GM12878 (cell line): ENCODE measurements around the gene MORC3.

Experiments
- CREB1 ChIP-seq: IDR thresholded peaks from 2 replicates; pipeline ENCODE4 v1.6.1; 2012; ENCODE audit warnings: low read depth, mild to moderate bottlenecking, inconsistent platforms
- MXI1 ChIP-seq: fragments of 150-350 bp; IDR thresholded peaks from 2 replicates; pipeline ENCODE4 v1.6.1; 2011; ENCODE audit warnings: low read depth, mild to moderate bottlenecking, inconsistent platforms, low read length, improper control_type of control experiment
- NFYA ChIP-seq: IDR thresholded peaks from 2 replicates; pipeline ENCODE4 v1.6.1; 2011; ENCODE audit warnings: low read depth, mild to moderate bottlenecking, low read length, improper control_type of control experiment, borderline replicate concordance
- RCOR1 ChIP-seq: conservative IDR thresholded peaks from 2 replicates; pipeline ENCODE4 v1.6.1; 2012; ENCODE audit warnings: low read depth, low read length, improper control_type of control experiment
- TCF7 ChIP-seq: IDR thresholded peaks from 2 replicates; pipeline ENCODE4 v1.6.1; 2014; ENCODE audit warnings: antibody characterized with exemption, borderline replicate concordance
- YY1 ChIP-seq: IDR thresholded peaks from 2 replicates; pipeline ENCODE4 v1.6.1; 2011; ENCODE audit warnings: low read depth, mild to moderate bottlenecking, low read length
- ZNF274 ChIP-seq: IDR thresholded peaks from one replicate; pipeline ENCODE4 v1.8.0; 2011; ENCODE audit not compliant: insufficient read length, insufficient read depth
- TF ChIP-seq, protein P1 (sequence below), 3 experiments: IDR thresholded peaks in 2 of 3; conservative IDR thresholded peaks in 1 of 3; 2 replicates each; pipeline ENCODE4 v1.5.1; 2011; ENCODE audit warnings: low read depth in 3 of 3, low read length in 3 of 3, mild to moderate bottlenecking in 3 of 3, control low read depth in 2 of 3, moderate library complexity in 2 of 3, inconsistent platforms in 1 of 3, mixed read lengths in 1 of 3; ENCODE audit not compliant: control insufficient read depth in 2 of 3, insufficient read depth in 1 of 3; ENCODE audit errors: extremely low read depth in 1 of 3
- TF ChIP-seq, protein P2 (sequence below): IDR thresholded peaks from 2 replicates; pipeline ENCODE4 v1.6.1; 2012; ENCODE audit warnings: low read length, inconsistent platforms

DNA sequence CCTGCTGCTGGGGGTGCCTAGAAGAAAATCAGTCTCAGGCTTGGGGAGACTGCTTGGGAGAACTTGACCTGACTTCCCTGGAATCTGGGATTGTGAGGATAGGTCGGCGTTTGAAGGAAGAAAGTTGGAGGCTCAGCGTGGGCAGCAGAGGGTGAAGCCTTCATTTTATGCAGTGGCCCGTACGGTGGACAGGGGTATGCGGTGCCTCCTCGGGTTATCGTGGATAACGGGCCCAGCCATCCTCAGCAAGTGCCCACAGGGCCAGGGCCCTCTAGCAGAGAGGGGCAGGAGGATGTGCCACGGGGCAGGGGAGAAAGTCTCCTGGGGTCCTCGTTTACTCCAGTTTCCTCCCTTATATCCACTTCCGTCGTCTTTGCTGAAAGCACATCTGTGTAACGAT lies 99.2 kb downstream of the MORC3 start:
- TF ChIP-seq NFYA (no peak), RCOR1 (no peak), YY1 (no peak), MXI1 (no peak), TCF7 (no peak), ZNF274 (no peak), CREB1 (no peak)
- TF ChIP-seq, protein P1, sequence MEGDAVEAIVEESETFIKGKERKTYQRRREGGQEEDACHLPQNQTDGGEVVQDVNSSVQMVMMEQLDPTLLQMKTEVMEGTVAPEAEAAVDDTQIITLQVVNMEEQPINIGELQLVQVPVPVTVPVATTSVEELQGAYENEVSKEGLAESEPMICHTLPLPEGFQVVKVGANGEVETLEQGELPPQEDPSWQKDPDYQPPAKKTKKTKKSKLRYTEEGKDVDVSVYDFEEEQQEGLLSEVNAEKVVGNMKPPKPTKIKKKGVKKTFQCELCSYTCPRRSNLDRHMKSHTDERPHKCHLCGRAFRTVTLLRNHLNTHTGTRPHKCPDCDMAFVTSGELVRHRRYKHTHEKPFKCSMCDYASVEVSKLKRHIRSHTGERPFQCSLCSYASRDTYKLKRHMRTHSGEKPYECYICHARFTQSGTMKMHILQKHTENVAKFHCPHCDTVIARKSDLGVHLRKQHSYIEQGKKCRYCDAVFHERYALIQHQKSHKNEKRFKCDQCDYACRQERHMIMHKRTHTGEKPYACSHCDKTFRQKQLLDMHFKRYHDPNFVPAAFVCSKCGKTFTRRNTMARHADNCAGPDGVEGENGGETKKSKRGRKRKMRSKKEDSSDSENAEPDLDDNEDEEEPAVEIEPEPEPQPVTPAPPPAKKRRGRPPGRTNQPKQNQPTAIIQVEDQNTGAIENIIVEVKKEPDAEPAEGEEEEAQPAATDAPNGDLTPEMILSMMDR (IDR thresholded peaks at IDR 0.05 in 2 of 3, conservative IDR thresholded peaks at IDR 0.05 in 1 of 3; ENCODE audit: control insufficient read depth in 2 of 3, extremely low read depth in 1 of 3, insufficient read depth in 1 of 3, low read depth in 3 of 3, low read length in 3 of 3) = no peak
- TF ChIP-seq, protein P2, sequence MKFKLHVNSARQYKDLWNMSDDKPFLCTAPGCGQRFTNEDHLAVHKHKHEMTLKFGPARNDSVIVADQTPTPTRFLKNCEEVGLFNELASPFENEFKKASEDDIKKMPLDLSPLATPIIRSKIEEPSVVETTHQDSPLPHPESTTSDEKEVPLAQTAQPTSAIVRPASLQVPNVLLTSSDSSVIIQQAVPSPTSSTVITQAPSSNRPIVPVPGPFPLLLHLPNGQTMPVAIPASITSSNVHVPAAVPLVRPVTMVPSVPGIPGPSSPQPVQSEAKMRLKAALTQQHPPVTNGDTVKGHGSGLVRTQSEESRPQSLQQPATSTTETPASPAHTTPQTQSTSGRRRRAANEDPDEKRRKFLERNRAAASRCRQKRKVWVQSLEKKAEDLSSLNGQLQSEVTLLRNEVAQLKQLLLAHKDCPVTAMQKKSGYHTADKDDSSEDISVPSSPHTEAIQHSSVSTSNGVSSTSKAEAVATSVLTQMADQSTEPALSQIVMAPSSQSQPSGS = no peak
